ENCODE measurements around the gene CARMIL1.

CARMIL1 gene

DNA sequence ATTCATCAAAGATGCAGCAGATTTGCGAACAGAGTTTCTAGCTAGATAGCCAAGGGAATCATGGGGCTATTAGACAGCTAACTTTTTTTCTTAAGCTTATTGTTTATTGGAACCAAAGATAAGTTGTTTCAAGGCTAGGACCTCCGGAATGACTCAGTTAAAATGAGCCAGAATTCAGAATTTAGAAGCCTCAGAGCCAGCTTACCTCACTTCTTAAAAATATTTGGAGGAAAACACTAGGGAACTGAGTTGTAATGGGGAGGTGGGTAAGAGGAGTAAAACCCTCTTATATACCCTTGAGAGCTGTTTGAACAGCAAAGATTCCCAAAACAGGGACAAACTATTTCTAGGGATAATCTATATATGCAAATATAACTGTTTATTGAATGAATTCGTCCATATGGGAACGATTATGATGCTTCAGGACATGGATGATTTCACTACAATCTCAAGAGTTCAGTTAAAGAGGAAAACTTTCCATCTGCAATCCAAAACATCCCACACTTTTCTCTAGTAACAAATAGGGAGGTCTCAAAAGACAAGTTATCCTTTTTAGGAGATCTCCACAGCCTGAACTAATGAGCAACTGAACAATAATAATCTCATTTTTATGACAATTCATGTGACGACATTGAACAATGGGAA, 12.6 kb upstream of the CARMIL1 start:
- no peak for TF ChIP-seq TOX (CRISPR knock-in tag; IDR thresholded peaks at IDR 0.05; ENCODE audit: borderline replicate concordance)
- TF ChIP-seq, protein P1, sequence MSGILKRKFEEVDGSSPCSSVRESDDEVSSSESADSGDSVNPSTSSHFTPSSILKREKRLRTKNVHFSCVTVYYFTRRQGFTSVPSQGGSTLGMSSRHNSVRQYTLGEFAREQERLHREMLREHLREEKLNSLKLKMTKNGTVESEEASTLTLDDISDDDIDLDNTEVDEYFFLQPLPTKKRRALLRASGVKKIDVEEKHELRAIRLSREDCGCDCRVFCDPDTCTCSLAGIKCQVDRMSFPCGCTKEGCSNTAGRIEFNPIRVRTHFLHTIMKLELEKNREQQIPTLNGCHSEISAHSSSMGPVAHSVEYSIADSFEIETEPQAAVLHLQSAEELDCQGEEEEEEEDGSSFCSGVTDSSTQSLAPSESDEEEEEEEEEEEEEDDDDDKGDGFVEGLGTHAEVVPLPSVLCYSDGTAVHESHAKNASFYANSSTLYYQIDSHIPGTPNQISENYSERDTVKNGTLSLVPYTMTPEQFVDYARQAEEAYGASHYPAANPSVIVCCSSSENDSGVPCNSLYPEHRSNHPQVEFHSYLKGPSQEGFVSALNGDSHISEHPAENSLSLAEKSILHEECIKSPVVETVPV (CRISPR knock-in tag; IDR thresholded peaks at IDR 0.05), result no peak
- TF ChIP-seq PPARA (CRISPR knock-in tag; IDR thresholded peaks at IDR 0.05; ENCODE audit: borderline replicate concordance), result no peak
- TF ChIP-seq ZC3H10 (CRISPR knock-in tag; IDR thresholded peaks at IDR 0.05), result no peak
- TF ChIP-seq ZNF8 (CRISPR knock-in tag; IDR thresholded peaks at IDR 0.05), result no peak
- TF ChIP-seq, protein P2, sequence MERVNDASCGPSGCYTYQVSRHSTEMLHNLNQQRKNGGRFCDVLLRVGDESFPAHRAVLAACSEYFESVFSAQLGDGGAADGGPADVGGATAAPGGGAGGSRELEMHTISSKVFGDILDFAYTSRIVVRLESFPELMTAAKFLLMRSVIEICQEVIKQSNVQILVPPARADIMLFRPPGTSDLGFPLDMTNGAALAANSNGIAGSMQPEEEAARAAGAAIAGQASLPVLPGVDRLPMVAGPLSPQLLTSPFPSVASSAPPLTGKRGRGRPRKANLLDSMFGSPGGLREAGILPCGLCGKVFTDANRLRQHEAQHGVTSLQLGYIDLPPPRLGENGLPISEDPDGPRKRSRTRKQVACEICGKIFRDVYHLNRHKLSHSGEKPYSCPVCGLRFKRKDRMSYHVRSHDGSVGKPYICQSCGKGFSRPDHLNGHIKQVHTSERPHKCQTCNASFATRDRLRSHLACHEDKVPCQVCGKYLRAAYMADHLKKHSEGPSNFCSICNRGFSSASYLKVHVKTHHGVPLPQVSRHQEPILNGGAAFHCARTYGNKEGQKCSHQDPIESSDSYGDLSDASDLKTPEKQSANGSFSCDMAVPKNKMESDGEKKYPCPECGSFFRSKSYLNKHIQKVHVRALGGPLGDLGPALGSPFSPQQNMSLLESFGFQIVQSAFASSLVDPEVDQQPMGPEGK (CRISPR knock-in tag; IDR thresholded peaks at IDR 0.05; ENCODE audit: borderline replicate concordance), result no peak
- TF ChIP-seq GLIS3 (CRISPR knock-in tag; IDR thresholded peaks at IDR 0.05), result no peak
- no peak for TF ChIP-seq BACH2 (CRISPR knock-in tag; IDR thresholded peaks at IDR 0.05; ENCODE audit: borderline replicate concordance)
- TF ChIP-seq, protein P3, sequence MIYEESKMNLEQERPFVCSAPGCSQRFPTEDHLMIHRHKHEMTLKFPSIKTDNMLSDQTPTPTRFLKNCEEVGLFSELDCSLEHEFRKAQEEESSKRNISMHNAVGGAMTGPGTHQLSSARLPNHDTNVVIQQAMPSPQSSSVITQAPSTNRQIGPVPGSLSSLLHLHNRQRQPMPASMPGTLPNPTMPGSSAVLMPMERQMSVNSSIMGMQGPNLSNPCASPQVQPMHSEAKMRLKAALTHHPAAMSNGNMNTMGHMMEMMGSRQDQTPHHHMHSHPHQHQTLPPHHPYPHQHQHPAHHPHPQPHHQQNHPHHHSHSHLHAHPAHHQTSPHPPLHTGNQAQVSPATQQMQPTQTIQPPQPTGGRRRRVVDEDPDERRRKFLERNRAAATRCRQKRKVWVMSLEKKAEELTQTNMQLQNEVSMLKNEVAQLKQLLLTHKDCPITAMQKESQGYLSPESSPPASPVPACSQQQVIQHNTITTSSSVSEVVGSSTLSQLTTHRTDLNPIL (CRISPR knock-in tag; IDR thresholded peaks at IDR 0.05; ENCODE audit: low read depth), result no peak
- TF ChIP-seq ZNF70 (CRISPR knock-in tag; IDR thresholded peaks at IDR 0.05), result no peak
- TF ChIP-seq ZFP3 (CRISPR knock-in tag; IDR thresholded peaks at IDR 0.05), result no peak
- no peak for ATAC-seq

DNA sequence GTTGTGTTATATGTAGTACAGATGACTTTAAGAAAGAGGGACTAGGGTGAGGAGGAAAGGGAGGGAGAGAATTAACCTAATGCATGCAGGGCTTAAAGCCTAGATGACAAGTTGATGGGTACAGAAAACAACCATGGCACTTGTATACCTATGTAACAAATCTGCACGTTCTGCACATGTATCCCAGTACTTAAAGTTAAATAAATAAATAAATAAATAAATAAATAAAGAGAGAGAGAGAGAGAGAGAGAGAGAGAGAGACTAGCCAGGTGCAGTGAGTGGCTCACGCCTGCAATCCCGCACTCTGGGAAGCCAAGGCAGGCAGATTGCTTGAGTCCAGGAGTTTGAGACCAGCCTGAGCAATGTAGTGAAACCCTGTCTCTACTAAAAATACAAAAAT, 11.5 kb upstream of the CARMIL1 start:
- no peak for ATAC-seq
- no peak for TF ChIP-seq OSR1 (CRISPR knock-in tag; IDR thresholded peaks at IDR 0.05)
- no peak for TF ChIP-seq ARNTL (CRISPR knock-in tag; IDR thresholded peaks at IDR 0.05; ENCODE audit: borderline replicate concordance, low read depth)
- no peak for TF ChIP-seq ZNF8 (CRISPR knock-in tag; IDR thresholded peaks at IDR 0.05)
- no peak for TF ChIP-seq ESRRG (CRISPR knock-in tag; IDR thresholded peaks at IDR 0.05)
- no peak for TF ChIP-seq GLIS3 (CRISPR knock-in tag; IDR thresholded peaks at IDR 0.05)
- TF ChIP-seq BACH2 (CRISPR knock-in tag; IDR thresholded peaks at IDR 0.05; ENCODE audit: borderline replicate concordance), result no peak
- TF ChIP-seq ZNF565 (CRISPR knock-in tag; conservative IDR thresholded peaks at IDR 0.05; ENCODE audit: low read depth), result no peak
- TF ChIP-seq, protein P1 (CRISPR knock-in tag; IDR thresholded peaks at IDR 0.05), result no peak
- no peak for TF ChIP-seq ZFP3 (CRISPR knock-in tag; IDR thresholded peaks at IDR 0.05)

DNA sequence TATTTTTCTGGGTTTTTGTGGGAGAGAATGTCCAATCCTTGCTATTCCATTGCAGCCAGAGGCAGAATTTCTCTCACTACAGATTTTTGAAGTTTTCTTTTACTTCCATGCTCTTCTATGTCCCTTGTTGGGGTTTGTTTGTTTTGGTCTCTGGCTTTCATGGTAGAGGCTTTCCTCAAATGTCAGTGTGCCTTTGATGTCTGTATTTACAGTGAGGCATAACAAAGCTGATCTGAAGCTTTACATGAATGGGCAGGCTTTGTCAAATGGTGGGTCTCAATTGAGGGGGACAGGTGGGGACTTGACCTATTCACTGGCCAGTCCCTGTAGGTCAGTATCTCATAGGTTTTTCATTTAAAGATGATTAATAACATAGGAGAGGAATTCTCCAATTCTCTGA, 8.6 kb upstream of the CARMIL1 start:
- TF ChIP-seq TCF4 (CRISPR knock-in tag; IDR thresholded peaks at IDR 0.05; ENCODE audit: borderline replicate concordance) (no peak), OSR1 (CRISPR knock-in tag; IDR thresholded peaks at IDR 0.05) (no peak), ZC3H10 (CRISPR knock-in tag; IDR thresholded peaks at IDR 0.05) (no peak), RARB (CRISPR knock-in tag; IDR thresholded peaks at IDR 0.05) (no peak), GLIS3 (CRISPR knock-in tag; IDR thresholded peaks at IDR 0.05) (no peak)
- TF ChIP-seq, protein P4, sequence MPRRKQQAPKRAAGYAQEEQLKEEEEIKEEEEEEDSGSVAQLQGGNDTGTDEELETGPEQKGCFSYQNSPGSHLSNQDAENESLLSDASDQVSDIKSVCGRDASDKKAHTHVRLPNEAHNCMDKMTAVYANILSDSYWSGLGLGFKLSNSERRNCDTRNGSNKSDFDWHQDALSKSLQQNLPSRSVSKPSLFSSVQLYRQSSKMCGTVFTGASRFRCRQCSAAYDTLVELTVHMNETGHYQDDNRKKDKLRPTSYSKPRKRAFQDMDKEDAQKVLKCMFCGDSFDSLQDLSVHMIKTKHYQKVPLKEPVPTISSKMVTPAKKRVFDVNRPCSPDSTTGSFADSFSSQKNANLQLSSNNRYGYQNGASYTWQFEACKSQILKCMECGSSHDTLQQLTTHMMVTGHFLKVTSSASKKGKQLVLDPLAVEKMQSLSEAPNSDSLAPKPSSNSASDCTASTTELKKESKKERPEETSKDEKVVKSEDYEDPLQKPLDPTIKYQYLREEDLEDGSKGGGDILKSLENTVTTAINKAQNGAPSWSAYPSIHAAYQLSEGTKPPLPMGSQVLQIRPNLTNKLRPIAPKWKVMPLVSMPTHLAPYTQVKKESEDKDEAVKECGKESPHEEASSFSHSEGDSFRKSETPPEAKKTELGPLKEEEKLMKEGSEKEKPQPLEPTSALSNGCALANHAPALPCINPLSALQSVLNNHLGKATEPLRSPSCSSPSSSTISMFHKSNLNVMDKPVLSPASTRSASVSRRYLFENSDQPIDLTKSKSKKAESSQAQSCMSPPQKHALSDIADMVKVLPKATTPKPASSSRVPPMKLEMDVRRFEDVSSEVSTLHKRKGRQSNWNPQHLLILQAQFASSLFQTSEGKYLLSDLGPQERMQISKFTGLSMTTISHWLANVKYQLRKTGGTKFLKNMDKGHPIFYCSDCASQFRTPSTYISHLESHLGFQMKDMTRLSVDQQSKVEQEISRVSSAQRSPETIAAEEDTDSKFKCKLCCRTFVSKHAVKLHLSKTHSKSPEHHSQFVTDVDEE (CRISPR knock-in tag; IDR thresholded peaks at IDR 0.05), result no peak
- ATAC-seq, result no peak

DNA sequence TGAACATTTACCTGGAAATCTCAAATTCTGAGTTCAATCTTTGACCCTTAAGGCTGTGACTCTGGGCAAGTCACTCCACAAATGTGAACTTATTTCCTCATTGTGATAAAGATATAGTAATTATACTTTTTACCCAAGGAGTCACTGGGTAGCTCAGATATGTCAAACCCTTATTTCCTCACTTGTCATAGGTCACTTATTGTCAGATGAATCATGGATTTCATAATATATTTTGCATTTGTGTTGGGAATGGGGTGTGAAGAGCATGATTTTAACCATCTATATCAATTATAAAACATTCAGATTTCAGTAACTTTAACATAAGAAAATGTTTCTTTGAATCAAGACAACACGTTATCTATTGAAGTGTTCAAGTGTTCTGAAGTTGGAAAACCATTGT, 3.7 kb upstream of the CARMIL1 start:
- no peak for ATAC-seq
- TF ChIP-seq, protein P5, sequence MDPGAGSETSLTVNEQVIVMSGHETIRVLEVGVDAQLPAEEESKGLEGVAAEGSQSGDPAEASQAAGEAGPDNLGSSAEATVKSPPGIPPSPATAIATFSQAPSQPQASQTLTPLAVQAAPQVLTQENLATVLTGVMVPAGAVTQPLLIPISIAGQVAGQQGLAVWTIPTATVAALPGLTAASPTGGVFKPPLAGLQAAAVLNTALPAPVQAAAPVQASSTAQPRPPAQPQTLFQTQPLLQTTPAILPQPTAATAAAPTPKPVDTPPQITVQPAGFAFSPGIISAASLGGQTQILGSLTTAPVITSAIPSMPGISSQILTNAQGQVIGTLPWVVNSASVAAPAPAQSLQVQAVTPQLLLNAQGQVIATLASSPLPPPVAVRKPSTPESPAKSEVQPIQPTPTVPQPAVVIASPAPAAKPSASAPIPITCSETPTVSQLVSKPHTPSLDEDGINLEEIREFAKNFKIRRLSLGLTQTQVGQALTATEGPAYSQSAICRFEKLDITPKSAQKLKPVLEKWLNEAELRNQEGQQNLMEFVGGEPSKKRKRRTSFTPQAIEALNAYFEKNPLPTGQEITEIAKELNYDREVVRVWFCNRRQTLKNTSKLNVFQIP (CRISPR knock-in tag; IDR thresholded peaks at IDR 0.05; ENCODE audit: borderline replicate concordance, low read depth), result no peak
- no peak for TF ChIP-seq ZFP30 (CRISPR knock-in tag; IDR thresholded peaks at IDR 0.05)
- TF ChIP-seq SNAI2 (CRISPR knock-in tag; IDR thresholded peaks at IDR 0.05), result no peak
- TF ChIP-seq GLIS3 (CRISPR knock-in tag; IDR thresholded peaks at IDR 0.05), result no peak
- TF ChIP-seq ZC3H10 (CRISPR knock-in tag; IDR thresholded peaks at IDR 0.05), result no peak
- TF ChIP-seq, protein P3 (CRISPR knock-in tag; IDR thresholded peaks at IDR 0.05; ENCODE audit: low read depth), result no peak
